Keratinocyte (primary cell): ENCODE data around the gene SPPL3.

ENCODE experiments used
- EZH2 ChIP-seq: IDR thresholded peaks from one replicate; pipeline ENCODE4 v1.6.1; 2012; ENCODE audit warnings: inconsistent platforms, mild to moderate bottlenecking, low read length, moderate library complexity
- TF ChIP-seq, protein P1 (sequence below), 3 experiments: IDR thresholded peaks in 1 of 3; conservative IDR thresholded peaks in 1 of 3; optimal IDR thresholded peaks in 1 of 3; 2 replicates in 2 of 3; 3 replicates in 1 of 3; pipeline versions ENCODE3 to v1.5.1; 2011; ENCODE audit warnings: low read length in 3 of 3, mild to moderate bottlenecking in 3 of 3, moderate library complexity in 2 of 3, control low read depth in 1 of 3, inconsistent platforms in 1 of 3; ENCODE audit not compliant: insufficient read depth in 2 of 3; ENCODE audit errors: extremely low read depth in 1 of 3

DNA sequence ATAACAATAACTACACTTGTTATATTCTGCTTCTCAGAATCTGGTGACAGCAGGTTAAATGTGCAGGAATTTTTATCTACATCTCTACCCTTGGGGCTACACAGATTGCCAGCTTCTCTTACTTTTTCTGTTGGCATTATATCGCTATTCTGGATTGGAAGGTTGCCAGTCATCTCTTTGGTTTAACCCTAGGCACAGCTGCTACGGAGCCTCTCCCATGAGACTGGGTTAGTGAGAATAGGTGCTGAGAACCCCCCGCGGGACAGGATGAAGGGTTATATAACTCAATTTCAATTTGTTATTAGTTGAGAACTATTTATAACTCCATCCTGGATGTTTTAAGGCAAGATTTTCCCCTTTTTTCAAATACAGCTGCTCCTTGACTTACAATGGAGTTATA, 105.5 kb downstream of the SPPL3 start:
- TF ChIP-seq, protein P1, sequence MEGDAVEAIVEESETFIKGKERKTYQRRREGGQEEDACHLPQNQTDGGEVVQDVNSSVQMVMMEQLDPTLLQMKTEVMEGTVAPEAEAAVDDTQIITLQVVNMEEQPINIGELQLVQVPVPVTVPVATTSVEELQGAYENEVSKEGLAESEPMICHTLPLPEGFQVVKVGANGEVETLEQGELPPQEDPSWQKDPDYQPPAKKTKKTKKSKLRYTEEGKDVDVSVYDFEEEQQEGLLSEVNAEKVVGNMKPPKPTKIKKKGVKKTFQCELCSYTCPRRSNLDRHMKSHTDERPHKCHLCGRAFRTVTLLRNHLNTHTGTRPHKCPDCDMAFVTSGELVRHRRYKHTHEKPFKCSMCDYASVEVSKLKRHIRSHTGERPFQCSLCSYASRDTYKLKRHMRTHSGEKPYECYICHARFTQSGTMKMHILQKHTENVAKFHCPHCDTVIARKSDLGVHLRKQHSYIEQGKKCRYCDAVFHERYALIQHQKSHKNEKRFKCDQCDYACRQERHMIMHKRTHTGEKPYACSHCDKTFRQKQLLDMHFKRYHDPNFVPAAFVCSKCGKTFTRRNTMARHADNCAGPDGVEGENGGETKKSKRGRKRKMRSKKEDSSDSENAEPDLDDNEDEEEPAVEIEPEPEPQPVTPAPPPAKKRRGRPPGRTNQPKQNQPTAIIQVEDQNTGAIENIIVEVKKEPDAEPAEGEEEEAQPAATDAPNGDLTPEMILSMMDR (optimal IDR thresholded peaks at IDR 0.05 in 1 of 3, IDR thresholded peaks at IDR 0.05 in 1 of 3, conservative IDR thresholded peaks at IDR 0.05 in 1 of 3; ENCODE audit: extremely low read depth in 1 of 3, insufficient read depth in 2 of 3, low read length in 3 of 3) = no peak
- no peak for TF ChIP-seq EZH2
